ENCODE data around the gene FAM163B. TPM values are rescaled to one million over a fixed set of nuclear protein-coding genes. Genes with fewer than 3 reads are reported as not detected.

Gene FAM163B
- total and polyA plus RNA-seq, 9 of the 15 experiments (the other 6 are each of a cell fraction or from before 2014, with no cell fraction given), result not detected

DNA sequence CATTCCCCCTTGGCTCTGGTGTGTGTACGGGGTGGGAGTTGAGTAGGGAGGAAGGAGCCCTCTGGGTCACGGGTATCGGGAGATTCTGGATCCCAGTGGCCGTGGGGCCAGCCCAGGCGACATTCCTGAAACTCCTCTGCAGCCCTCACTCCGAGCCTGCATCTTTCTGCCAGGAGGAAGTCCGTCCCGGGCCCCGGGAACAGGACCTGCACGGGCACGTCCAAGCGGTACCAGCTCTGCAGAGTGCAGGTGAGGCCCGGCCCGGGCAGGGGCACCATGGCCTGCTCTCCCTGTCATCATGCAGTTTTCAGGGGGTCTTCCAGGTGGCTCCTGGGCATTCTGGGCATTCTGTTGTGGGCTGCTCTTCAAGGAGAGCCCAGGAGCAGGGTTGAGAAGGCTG, 71.0 kb downstream of the FAM163B start:
- in situ Hi-C loops (cut with MboI) (loop anchor here (5.0 kb wide), 1 partner anchor 194 kb away; no protein-coding TSS in a partner anchor), intact Hi-C loops (cut with micrococcal nuclease) (no loop called here)
- peaks cover 42 to 91% of the 10 kb centered on the region in 2 experiments for H3K27me3 ChIP-seq (ENCODE audit: control insufficient read depth in 2 of 2, insufficient read depth in 2 of 2, low read length in 2 of 2)
- TF ChIP-seq ZBTB7A (IDR thresholded peaks at IDR 0.05; ENCODE audit: borderline replicate concordance, control insufficient read depth, low read depth, low read length) (no peak), ZKSCAN3 (CRISPR knock-in tag; IDR thresholded peaks at IDR 0.05) (no peak), TFAM (CRISPR knock-in tag; conservative IDR thresholded peaks at IDR 0.05) (no peak), ZBTB17 (CRISPR knock-in tag; IDR thresholded peaks at IDR 0.05) (no peak), ZNF764 (CRISPR knock-in tag; IDR thresholded peaks at IDR 0.05; ENCODE audit: low read depth) (no peak), BCOR (IDR thresholded peaks at IDR 0.05) (no peak), NFIC (IDR thresholded peaks at IDR 0.05) (no peak), ZNF311 (CRISPR knock-in tag; IDR thresholded peaks at IDR 0.05) (no peak), HDAC2 (IDR thresholded peaks at IDR 0.05) (no peak), ZNF707 (CRISPR knock-in tag; conservative IDR thresholded peaks at IDR 0.05) (no peak), LEF1 (IDR thresholded peaks at IDR 0.05) (no peak)
- TF ChIP-seq, protein P1, sequence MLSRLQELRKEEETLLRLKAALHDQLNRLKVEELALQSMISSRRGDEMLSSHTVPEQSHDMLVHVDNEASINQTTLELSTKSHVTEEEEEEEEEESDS (CRISPR knock-in tag; IDR thresholded peaks at IDR 0.05), result no peak
- TF ChIP-seq, protein P2, sequence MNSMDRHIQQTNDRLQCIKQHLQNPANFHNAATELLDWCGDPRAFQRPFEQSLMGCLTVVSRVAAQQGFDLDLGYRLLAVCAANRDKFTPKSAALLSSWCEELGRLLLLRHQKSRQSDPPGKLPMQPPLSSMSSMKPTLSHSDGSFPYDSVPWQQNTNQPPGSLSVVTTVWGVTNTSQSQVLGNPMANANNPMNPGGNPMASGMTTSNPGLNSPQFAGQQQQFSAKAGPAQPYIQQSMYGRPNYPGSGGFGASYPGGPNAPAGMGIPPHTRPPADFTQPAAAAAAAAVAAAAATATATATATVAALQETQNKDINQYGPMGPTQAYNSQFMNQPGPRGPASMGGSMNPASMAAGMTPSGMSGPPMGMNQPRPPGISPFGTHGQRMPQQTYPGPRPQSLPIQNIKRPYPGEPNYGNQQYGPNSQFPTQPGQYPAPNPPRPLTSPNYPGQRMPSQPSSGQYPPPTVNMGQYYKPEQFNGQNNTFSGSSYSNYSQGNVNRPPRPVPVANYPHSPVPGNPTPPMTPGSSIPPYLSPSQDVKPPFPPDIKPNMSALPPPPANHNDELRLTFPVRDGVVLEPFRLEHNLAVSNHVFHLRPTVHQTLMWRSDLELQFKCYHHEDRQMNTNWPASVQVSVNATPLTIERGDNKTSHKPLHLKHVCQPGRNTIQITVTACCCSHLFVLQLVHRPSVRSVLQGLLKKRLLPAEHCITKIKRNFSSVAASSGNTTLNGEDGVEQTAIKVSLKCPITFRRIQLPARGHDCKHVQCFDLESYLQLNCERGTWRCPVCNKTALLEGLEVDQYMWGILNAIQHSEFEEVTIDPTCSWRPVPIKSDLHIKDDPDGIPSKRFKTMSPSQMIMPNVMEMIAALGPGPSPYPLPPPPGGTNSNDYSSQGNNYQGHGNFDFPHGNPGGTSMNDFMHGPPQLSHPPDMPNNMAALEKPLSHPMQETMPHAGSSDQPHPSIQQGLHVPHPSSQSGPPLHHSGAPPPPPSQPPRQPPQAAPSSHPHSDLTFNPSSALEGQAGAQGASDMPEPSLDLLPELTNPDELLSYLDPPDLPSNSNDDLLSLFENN (IDR thresholded peaks at IDR 0.05; ENCODE audit: low read depth in 2 of 2, low read length in 2 of 2), result no peak
- TF ChIP-seq, protein P3, sequence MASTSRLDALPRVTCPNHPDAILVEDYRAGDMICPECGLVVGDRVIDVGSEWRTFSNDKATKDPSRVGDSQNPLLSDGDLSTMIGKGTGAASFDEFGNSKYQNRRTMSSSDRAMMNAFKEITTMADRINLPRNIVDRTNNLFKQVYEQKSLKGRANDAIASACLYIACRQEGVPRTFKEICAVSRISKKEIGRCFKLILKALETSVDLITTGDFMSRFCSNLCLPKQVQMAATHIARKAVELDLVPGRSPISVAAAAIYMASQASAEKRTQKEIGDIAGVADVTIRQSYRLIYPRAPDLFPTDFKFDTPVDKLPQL (IDR thresholded peaks at IDR 0.05; ENCODE audit: extremely low read depth, insufficient read length), result no peak
- TF ChIP-seq, protein P4, sequence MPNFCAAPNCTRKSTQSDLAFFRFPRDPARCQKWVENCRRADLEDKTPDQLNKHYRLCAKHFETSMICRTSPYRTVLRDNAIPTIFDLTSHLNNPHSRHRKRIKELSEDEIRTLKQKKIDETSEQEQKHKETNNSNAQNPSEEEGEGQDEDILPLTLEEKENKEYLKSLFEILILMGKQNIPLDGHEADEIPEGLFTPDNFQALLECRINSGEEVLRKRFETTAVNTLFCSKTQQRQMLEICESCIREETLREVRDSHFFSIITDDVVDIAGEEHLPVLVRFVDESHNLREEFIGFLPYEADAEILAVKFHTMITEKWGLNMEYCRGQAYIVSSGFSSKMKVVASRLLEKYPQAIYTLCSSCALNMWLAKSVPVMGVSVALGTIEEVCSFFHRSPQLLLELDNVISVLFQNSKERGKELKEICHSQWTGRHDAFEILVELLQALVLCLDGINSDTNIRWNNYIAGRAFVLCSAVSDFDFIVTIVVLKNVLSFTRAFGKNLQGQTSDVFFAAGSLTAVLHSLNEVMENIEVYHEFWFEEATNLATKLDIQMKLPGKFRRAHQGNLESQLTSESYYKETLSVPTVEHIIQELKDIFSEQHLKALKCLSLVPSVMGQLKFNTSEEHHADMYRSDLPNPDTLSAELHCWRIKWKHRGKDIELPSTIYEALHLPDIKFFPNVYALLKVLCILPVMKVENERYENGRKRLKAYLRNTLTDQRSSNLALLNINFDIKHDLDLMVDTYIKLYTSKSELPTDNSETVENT (CRISPR knock-in tag; IDR thresholded peaks at IDR 0.05), result no peak

More for the DNA sequence above, 71.0 kb downstream of the FAM163B start:
- ATAC-seq (no peak), DNase-seq (ENCODE audit: extremely low read depth in 1 of 4, low spot score in 3 of 4) (no peak), FAIRE-seq (no peak)
- POLR2A ChIA-PET, result interaction anchor here (0.6 kb wide), 1 partner anchor 183 kb away, joined by 3 read pairs; no protein-coding TSS in a partner anchor
- no TSS peak for BruUV-seq (replicated peaks)
- no peaks in the 10 kb centered on the region for H3K9me1 ChIP-seq (ENCODE audit: control insufficient read depth, insufficient read depth, low read length)
- H3K36me3 ChIP-seq (ENCODE audit: control insufficient read depth, insufficient read depth, low read length), result no peaks in the 10 kb centered on the region
- H4K20me1 ChIP-seq (replicated peaks; ENCODE audit: control insufficient read depth, insufficient read depth, low read length), result peaks cover 25% of the 10 kb centered on the region
- no peak overlapping the region for H2AFZ ChIP-seq (ENCODE audit: low read depth, low read length)
- CTCF ChIA-PET (ENCODE audit: low intra/inter-chr PET ratio), result no interaction called here
- no peak overlapping the region for H3K27ac ChIP-seq (ENCODE audit: extremely low read depth, low read depth, low read length)
- no peak overlapping the region for H3K4me2 ChIP-seq (ENCODE audit: insufficient read depth, low read length)
- H3K79me2 ChIP-seq (ENCODE audit: control insufficient read depth, insufficient read depth, low read length), result no peaks in the 10 kb centered on the region
- no peak overlapping the region for H3K9ac ChIP-seq (ENCODE audit: insufficient read depth in 1 of 2, low read depth in 2 of 2, low read length in 2 of 2)
- no peaks in the 10 kb centered on the region for H3K9me3 ChIP-seq (replicated peaks; ENCODE audit: control insufficient read depth, insufficient read depth, low read depth, low read length)
- H3K4me1 ChIP-seq (replicated peaks in 1 of 2; ENCODE audit: control insufficient read depth in 2 of 2, insufficient read depth in 2 of 2, low read length in 2 of 2), result peaks cover 0 to 38% of the 10 kb centered on the region in 2 experiments; a peak in 3 of 5 replicates
- WGBS (ENCODE audit: insufficient coverage, low coverage, missing lambda C conversion rate), result 0% methylated on average over 14 of the region's 14 CpGs
- no peak overlapping the region for H3K4me3 ChIP-seq

Measured in K562 (cell line).